HG03108 (cell line): ENCODE measurements around the gene NAA15.
"Not testable (repeated sequence)": the region's sequence is repeated elsewhere in the genome, so short reads cannot be mapped to it uniquely, and the experiment has no call there.

Source experiments
- ATAC-seq: cut with Tn5 transposase; IDR thresholded peaks from one replicate; pipeline ENCODE4 v1.9.1; 2021; ENCODE audit warnings: moderate library complexity; ENCODE audit not compliant: unreplicated experiment

The NAA15 gene

GRCh38 chr4:139337612-139338011 is 36.3 kb downstream of the NAA15 start:
- no peak for ATAC-seq

- ATAC-seq: no peak
Observed at GRCh38 chr4:139361301-139361700, 60.0 kb downstream of the NAA15 start.

- no peak for ATAC-seq
Observed at GRCh38 chr4:139367421-139368090, 66.3 kb downstream of the NAA15 start.

GRCh38 chr4:139368998-139369397 is 67.7 kb downstream of the NAA15 start:
- no peak for ATAC-seq

- ATAC-seq: no peak
Observed at GRCh38 chr4:139374251-139374650, 72.9 kb downstream of the NAA15 start.

GRCh38 chr4:139386421-139386820 is 85.1 kb downstream of the NAA15 start:
- no peak for ATAC-seq

- ATAC-seq: no peak
Observed at GRCh38 chr4:139389102-139389501, 87.8 kb downstream of the NAA15 start.

GRCh38 chr4:139389991-139390390 is 88.7 kb downstream of the NAA15 start:
- no peak for ATAC-seq

GRCh38 chr4:139391731-139392130 is 90.4 kb downstream of the NAA15 start:
- no peak for ATAC-seq

- ATAC-seq: no peak
Observed at GRCh38 chr4:139392797-139393196, 91.5 kb downstream of the NAA15 start.

GRCh38 chr4:139401368-139401767 is 100.1 kb downstream of the NAA15 start:
- no peak for ATAC-seq

- no peak for ATAC-seq
Observed at GRCh38 chr4:139402436-139402835, 101.1 kb downstream of the NAA15 start.

- no peak for ATAC-seq
Observed at GRCh38 chr4:139403462-139403861, 102.2 kb downstream of the NAA15 start.

- no peak for ATAC-seq
Observed at GRCh38 chr4:139410312-139410711, 109.0 kb downstream of the NAA15 start.

GRCh38 chr4:139414671-139415210 is 113.4 kb downstream of the NAA15 start:
- ATAC-seq: not testable (repeated sequence)

GRCh38 chr4:139416073-139416673 is 114.9 kb downstream of the NAA15 start:
- no peak for ATAC-seq

- ATAC-seq: peak; percentile 88
Observed at GRCh38 chr4:139419388-139419914, 118.1 kb downstream of the NAA15 start.

GRCh38 chr4:139420652-139421051 is 119.3 kb downstream of the NAA15 start:
- no peak for ATAC-seq

- ATAC-seq: no peak
Observed at GRCh38 chr4:139436122-139436521, 134.8 kb downstream of the NAA15 start.

- no peak for ATAC-seq
Observed at GRCh38 chr4:139438141-139438540, 136.8 kb downstream of the NAA15 start.

GRCh38 chr4:139441029-139441428 is 139.7 kb downstream of the NAA15 start:
- ATAC-seq: no peak

GRCh38 chr4:139443661-139444060 is 142.4 kb downstream of the NAA15 start:
- ATAC-seq: no peak
